Measurements from ENCODE around the gene KRT222.

DNA sequence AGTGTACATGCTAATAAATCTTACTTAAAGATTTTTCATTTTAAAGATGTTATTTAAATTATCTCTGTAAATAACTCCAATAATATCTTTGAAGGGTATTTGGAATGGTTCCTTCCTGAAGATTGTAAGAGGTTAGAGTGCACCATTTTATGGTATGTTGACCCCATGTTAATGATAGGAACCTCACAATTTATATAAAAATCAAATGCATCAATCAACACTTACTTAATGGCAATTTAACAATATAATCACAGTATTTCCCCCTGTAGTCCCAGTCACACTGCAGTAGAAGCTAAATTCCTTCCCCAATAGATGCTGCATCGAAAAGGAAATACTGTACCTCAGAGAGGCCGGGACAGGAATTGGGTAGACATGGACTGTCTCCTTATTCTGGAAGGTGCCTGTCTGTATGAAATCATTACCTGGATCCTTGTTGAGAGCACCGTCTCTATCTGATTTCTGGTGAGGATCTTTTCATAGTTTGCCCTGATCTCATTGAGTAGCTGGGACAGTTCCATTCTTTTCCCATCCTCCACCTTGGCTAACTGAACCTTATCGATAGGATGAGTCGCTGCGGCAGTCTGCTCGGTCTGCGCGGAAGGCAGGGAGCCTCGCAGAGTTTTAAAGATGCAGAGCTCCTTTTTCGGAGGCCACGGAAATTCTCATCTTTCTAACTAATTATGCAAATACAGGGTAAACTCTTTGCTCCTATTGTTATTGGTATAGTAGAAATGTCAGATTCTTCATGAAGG lies at the start of gene KRT222:
- TF ChIP-seq, protein P1, sequence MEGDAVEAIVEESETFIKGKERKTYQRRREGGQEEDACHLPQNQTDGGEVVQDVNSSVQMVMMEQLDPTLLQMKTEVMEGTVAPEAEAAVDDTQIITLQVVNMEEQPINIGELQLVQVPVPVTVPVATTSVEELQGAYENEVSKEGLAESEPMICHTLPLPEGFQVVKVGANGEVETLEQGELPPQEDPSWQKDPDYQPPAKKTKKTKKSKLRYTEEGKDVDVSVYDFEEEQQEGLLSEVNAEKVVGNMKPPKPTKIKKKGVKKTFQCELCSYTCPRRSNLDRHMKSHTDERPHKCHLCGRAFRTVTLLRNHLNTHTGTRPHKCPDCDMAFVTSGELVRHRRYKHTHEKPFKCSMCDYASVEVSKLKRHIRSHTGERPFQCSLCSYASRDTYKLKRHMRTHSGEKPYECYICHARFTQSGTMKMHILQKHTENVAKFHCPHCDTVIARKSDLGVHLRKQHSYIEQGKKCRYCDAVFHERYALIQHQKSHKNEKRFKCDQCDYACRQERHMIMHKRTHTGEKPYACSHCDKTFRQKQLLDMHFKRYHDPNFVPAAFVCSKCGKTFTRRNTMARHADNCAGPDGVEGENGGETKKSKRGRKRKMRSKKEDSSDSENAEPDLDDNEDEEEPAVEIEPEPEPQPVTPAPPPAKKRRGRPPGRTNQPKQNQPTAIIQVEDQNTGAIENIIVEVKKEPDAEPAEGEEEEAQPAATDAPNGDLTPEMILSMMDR (IDR thresholded peaks at IDR 0.05) = no peak
- no peak for TF ChIP-seq EP300 (IDR thresholded peaks at IDR 0.05)
- no peak for TF ChIP-seq POLR2A (IDR thresholded peaks at IDR 0.05)
- TF ChIP-seq POLR2AphosphoS5 (IDR thresholded peaks at IDR 0.05) = no peak
